Fibroblast of mammary gland (primary cell): ENCODE measurements around the gene MYL12B.
A peak's percentile ranks its signal among the peaks of the same experiment; 100 is the strongest.

Experiments used
- DNase-seq: peaks from one replicate; pipeline ENCODE4 v3.0.0-alpha.2; 2010; ENCODE audit warnings: low read depth
- H3K4me3 ChIP-seq: 2 replicates; pipeline ENCODE4 v1.5.1; 2011; ENCODE audit warnings: low read depth, mild to moderate bottlenecking, low read length, moderate library complexity; ENCODE audit not compliant: control insufficient read depth
- TF ChIP-seq, protein P1 (sequence below): conservative IDR thresholded peaks from 2 replicates; pipeline ENCODE4 v1.5.1; 2011; ENCODE audit warnings: low read depth, low read length, inconsistent platforms; ENCODE audit not compliant: control insufficient read depth, insufficient read depth

The MYL12B gene

DNA sequence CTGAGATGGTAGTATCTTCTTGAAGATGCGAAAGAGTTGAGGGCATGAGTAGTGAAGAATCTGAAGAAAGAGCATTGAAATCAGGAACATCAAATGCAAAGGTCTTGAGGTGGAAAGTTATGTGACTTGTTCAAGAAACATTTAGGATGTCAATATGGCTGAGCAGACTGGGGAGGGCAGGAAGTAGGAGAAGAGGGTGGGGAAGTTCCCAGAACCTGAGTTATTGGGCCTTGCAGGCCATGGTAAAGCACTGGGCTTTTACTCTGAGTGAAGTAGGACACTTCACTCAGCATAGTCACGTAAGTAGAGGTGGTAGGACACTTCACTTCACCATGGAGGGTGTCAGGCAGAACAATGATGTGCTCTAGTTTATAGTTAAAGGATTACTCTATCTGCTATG is 26.1 kb upstream of the MYL12B start:
- H3K4me3 ChIP-seq, result no peak overlapping the region
- TF ChIP-seq, protein P1, sequence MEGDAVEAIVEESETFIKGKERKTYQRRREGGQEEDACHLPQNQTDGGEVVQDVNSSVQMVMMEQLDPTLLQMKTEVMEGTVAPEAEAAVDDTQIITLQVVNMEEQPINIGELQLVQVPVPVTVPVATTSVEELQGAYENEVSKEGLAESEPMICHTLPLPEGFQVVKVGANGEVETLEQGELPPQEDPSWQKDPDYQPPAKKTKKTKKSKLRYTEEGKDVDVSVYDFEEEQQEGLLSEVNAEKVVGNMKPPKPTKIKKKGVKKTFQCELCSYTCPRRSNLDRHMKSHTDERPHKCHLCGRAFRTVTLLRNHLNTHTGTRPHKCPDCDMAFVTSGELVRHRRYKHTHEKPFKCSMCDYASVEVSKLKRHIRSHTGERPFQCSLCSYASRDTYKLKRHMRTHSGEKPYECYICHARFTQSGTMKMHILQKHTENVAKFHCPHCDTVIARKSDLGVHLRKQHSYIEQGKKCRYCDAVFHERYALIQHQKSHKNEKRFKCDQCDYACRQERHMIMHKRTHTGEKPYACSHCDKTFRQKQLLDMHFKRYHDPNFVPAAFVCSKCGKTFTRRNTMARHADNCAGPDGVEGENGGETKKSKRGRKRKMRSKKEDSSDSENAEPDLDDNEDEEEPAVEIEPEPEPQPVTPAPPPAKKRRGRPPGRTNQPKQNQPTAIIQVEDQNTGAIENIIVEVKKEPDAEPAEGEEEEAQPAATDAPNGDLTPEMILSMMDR, result no peak
- DNase-seq, result no peak

DNA sequence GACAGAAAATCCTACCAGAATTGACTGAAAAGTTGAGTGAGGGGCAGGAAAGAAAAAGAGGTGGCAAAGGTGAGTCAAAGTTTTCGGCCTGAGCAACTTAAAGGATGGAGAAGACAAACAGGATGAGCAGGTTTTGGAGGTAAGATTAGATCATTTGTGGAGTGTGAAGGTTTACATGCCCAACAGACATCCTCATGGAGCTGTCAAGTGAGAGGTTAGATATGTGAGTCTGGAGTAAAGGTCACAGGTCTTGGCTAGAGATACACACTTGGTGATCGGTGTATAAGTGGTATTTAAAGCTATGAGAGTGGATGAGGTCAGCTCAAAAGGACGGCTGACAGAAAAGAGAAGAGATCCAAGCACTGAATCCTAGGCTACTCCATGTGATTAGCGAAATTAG is 25.5 kb upstream of the MYL12B start:
- H3K4me3 ChIP-seq, result no peak overlapping the region
- TF ChIP-seq, protein P1, result no peak
- no peak for DNase-seq

DNA sequence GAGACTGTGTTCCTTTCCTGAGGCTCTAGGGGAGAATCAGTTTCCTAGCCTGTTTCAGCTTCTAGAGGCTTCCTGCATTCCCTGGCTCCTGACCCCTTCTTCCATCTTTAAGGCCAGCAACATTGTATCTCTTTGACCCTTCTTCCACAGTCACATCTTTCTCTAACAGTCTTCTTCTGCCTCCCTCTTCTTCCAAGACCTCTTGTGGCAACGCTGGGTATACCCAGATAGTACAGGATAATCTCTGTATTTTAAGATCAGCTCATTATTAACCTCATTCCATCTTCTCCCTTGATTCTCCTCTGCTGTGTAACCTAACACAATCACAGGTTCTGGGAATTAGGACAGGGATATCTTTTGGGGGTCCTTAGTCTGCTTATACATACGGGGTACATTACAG is 23.2 kb upstream of the MYL12B start:
- H3K4me3 ChIP-seq, result no peak overlapping the region
- TF ChIP-seq, protein P1, result peak; percentile 26
- no peak for DNase-seq

DNA sequence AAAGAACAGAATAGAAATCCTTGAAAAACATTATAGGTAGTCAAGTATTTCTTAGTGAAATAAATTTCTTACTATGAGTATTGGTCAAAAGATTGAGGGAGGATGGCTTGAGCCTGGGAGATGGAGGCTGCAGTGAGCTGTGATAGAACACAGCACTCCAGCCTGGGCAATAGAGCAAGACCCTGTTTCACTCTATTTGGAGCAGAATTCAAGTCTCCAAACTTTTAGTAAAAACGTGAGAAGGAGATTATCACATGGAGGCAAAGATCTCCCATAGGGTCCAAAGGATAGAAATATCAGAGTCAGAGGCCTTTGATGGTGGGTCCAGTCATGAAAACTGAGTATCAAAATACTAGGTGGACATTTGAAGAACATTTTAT is 16.8 kb upstream of the MYL12B start:
- H3K4me3 ChIP-seq, result no peak overlapping the region

DNA sequence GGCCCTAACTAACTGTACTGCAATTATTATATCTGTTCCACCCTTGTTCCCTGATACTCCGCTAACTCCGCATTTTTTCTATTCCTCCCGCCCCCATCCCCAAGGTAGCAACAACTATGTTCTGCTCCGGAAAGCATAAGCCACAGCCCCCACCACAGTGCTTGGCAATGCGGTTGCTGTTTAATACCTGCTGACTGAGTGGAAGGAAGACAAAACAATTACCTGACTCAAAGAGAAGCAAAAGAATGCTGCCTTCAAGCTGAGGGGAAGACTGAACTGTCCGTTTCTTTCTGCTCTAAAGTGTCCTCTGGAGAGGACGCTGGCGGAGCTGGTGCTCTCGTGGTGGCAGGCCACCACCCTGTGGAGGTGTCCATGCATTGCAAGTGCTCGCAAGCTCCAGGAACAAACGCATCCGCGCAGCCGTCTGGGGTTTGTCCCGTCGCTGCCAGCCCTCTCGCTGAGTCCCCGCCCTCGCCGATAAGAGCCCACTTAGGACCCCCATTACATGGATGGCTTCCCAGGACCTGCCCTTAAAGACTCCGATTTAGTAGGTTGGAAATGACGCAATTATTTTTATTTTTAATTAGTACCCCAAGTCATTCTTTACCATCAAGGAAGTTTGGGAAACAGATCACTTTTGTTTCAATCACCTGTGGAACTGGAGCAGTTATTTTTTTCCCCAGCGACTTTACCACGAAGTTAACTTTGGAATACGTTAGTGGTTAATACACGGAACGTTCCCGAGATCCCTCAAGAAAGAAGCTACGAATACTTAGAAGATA is 15.9 kb upstream of the MYL12B start:
- TF ChIP-seq, protein P1, result peak; percentile 95
- peak; percentile 86 for DNase-seq
- H3K4me3 ChIP-seq, result peak overlapping the region; percentile 67

More for the DNA sequence above, 16.8 kb upstream of the MYL12B start:
- no peak for DNase-seq
- TF ChIP-seq, protein P1, result no peak

DNA sequence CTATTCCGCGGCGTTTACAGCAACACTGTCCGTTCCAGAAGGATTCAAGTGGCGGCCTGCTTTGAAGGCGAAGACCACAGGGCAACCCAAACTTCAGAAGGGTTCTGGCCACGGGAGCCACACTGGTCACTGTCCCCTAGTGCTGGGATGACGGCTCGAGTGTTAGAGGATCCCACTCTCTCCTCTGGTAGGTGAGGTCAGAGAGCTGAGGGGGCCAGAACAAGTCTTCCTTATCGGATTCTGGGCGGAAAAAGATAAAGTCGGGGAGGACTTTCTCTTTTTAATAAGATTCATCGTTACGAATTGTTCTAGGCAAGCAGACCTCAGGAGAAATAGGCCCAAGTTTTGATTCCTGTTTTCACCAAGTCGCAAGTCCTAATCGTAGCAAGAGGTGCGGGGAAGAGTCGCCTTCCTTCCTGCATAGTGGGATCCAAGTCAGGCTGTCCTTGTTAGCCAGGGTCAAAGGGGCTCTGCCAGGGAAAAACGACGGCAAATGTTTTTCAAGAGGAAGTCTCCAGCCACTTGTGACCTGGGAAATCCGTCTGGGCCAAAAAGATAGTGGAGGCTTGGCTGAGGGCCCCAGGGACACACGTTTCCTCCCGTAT is 15.2 kb upstream of the MYL12B start:
- peak; percentile 16 for DNase-seq
- H3K4me3 ChIP-seq, result peak overlapping the region; percentile 67
- TF ChIP-seq, protein P1, result no peak
